SIG-M5 treated with dmso at 0.1 percent for 504 hours (cell line): Measurements from ENCODE around the gene FOXA3.

ENCODE experiments used
- DNase-seq: peaks from one replicate; lab custom pipeline; 2025; ENCODE audit not compliant: unreplicated experiment; lab: John Stamatoyannopoulos, UW

The FOXA3 gene

GRCh38 chr19:45872095-45872919 lies 8.2 kb downstream of the FOXA3 start:
- DNase-seq, result no peak

- DNase-seq, result no peak
Measured at GRCh38 chr19:45873219-45873772, 9.2 kb downstream of the FOXA3 start.

- DNase-seq, result no peak
Measured at GRCh38 chr19:45874620-45874966, 10.5 kb downstream of the FOXA3 start.

- no peak for DNase-seq
Measured at GRCh38 chr19:45876161-45876410, 12.0 kb downstream of the FOXA3 start.

GRCh38 chr19:45876411-45877197 lies 12.5 kb downstream of the FOXA3 start:
- DNase-seq, result no peak

GRCh38 chr19:45878043-45878794 lies 14.1 kb downstream of the FOXA3 start:
- no peak for DNase-seq

- DNase-seq, result no peak
Measured at GRCh38 chr19:45879055-45879454, 14.9 kb downstream of the FOXA3 start.

- no peak for DNase-seq
Measured at GRCh38 chr19:45879971-45880370, 15.8 kb downstream of the FOXA3 start.

GRCh38 chr19:45881082-45881908 lies 17.2 kb downstream of the FOXA3 start:
- DNase-seq, result no peak

- no peak for DNase-seq
Measured at GRCh38 chr19:45881909-45882528, 17.9 kb downstream of the FOXA3 start.

GRCh38 chr19:45882652-45883585 lies 18.8 kb downstream of the FOXA3 start:
- peak; percentile 80 for DNase-seq

- DNase-seq, result no peak
Measured at GRCh38 chr19:45883586-45883880, 19.4 kb downstream of the FOXA3 start.

GRCh38 chr19:45883881-45884681 lies 20.0 kb downstream of the FOXA3 start:
- DNase-seq, result no peak

GRCh38 chr19:45884682-45885555 lies 20.8 kb downstream of the FOXA3 start:
- DNase-seq, result no peak

GRCh38 chr19:45885556-45886426 lies 21.7 kb downstream of the FOXA3 start, which contains the start of gene IRF2BP1:
Gene IRF2BP1, minus strand, starts transcription at chr19:45886141. Its CDS starts 367 bp downstream, at chr19:45885774.
- DNase-seq, result peak; percentile 92

- peak; percentile 88 for DNase-seq
Measured at GRCh38 chr19:45886427-45887199, 22.5 kb downstream of the FOXA3 start.
